Stimulated activated CD4-positive, alpha-beta T cell treated with anti-CD3 and anti-CD28 coated beads, Interleukin-4, amount 100 ng/mL, for 48 hours (primary cell): Measurements from ENCODE around the gene PHF2.

Experiments used
- DNase-seq, 2 donors: peaks; one replicate each; pipeline ENCODE4 v3.0.0-alpha.2; 2020; ENCODE audit warnings: low read depth in 2 of 2

The PHF2 gene

DNA sequence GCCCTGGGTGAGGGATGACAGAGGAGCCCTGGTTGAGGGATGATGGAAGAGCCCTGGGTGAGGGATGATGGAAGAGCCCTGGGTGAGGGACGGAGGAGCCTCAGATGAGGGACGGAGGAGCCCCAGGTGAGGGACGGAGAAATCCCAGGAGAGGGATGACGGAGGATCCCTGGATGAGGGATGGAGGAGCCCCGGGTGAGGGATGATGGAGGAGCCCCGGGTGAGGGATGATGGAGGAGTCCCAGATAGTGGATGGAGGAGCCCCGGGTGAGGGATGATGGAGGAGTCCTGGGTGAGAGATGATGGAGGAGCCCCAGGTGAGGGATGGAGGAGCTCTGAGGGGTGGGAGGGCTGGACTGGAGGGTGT, 10.9 kb downstream of the PHF2 start:
- no peak for DNase-seq

DNA sequence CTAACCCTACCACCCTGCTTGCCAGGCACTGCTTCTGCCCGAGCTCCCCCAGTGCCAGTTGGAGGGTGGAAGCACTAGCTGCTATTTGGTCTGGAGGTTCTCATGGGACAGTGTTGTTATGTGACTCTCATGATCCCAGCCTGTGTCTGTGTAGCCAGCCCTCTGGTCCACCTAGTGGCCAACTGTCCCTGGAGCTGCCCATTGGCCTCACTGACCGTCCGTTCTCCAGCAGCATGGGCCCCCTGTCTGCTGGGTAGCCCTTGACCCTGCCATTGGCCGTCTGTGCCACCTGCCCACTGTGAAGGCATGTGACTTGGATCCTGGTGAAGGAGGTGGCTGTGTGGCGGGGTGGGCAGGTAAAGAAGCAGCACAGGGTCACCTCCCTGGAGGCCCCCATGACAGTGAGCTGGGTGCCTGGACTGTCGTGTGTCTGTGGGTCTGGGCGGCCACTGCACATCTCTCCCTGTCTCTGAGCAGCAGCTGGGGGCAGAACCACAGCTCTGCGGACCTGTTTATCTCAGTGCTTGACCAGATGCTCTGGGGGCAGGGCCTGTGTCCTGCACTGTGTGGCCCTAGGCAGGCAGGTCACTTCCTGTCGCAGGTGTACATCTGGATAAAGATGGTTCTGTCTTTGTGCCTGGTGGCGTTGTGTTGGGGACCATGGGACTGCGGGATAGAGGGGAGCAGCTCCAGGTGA, 11.4 kb downstream of the PHF2 start:
- DNase-seq, result no peak

DNA sequence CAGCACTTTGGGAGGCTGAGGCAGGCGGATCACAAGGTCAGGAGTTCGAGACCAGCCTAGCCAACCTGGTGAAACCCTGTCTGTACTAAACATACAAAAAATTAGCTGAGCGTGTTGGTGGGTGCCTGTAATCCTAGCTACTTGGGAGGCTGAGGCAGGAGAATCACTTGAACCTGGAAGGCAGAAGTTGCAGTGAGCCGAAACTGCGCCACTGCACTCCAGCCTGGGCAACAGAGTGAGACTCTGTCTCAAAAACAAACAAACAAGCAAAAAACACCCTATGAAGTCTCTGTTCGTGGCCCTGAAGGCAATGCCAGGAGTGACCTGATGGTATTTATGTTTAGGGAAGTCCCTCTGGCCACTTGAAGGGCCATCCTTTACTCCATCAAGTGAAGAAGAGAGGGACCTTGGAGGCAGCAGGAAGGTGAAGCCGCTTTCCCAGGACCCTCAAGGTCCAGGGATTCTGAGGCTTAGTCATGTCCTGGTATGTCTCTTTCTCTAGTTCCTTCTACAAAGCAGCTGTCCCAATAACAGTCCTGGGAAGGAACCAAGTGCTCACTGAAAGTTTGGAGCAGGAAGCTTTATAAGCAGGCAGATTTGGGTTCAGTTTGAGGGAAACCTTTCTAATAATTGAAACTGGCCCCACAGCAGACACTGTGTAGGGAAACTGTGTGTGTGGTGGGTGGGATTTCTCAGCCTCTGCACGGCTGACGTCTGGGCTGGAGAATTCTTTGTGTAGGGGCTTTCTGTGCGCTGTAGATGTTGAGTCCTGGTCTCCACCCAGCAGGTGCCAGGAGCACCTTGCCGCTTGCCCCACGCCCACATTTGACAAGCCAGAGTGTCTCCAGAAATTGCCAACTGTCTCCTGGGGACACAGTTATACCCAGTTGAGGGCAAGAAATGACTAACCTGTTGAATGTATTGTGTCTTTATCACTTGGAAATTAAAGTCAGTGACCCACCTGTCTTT, 12.5 kb downstream of the PHF2 start:
- DNase-seq, result no peak

DNA sequence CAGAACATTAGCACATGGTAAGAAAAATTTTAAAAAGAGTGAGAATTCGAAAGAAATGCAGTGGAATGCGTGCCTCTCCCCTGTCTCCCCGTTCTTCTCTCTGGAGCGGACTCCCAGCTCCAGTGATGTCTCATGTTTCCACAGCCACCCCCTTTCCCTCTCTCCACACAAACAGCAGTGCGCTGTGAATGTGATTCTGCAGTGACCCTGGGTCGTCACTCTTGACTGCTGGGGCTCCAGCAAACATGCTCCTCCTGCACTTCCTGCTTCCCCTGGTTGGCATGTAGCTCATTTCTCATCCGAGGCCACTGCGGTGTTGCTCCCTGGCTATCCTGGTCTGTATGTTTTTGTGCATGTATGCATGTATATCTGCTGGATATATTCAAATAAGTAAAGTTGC, 13.3 kb downstream of the PHF2 start:
- no peak for DNase-seq

DNA sequence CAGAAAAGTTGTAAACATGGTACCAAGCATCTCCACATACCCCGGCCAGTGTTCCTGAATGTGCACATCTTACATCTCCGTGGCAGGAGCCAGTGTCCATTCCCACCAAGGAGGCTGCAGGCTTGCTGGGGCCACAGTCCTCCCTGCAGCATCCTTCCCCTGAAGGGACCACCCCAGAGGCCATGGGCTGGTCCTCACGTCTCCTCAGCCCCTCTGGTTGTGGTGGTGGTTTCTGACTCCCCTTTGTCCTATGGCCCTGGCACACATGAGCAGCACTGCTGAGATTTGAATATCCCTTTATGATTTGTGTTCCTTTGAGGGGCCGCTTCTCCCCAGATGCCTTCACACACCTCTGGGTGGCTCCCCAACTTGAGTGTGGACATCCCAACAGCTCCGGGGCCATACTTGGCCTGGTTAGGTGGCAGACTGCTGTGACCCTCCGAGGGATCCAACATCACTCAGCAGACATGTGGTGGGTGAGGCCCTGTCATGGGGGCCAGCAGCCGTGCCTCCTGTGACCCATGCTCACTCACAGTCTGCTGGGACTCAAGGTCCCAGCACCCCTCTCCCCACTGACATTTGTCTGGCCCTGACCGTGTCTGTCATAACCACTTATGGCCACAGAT, 14.3 kb downstream of the PHF2 start:
- no peak for DNase-seq

DNA sequence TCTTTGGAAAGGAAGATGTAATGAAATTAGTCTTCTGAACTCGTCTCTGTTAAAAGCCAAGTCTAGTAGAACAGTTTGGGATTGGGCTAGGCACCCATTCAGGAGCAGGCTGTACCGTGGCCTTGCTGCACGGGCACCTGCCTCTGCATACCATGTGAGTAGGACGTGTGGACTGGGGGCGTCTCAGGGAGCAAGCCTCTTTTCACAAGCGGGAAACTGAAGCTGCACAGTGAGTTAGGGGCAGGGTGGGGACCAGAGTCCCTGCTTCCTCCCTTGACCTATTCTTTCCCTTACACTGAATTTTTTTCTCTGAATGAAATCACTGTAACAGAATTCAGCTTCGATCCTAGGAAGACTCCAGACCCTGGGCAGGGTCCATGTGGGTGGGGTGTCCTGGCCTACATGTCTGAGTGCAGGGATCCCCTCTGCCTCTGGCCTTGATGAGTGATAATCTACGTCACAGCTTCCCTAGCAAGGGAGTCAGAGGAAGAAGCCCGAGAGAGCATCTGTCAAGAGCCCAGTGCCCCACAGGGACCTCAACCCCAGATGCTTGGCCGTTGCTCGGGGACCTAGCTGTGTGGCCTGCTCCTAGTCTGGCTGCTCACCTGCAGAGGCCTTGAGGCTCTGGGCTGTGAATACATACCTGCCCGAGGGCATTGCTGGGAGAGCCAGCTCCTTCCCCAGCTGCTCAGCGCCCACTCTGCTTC, 15.1 kb downstream of the PHF2 start:
- DNase-seq, result no peak

DNA sequence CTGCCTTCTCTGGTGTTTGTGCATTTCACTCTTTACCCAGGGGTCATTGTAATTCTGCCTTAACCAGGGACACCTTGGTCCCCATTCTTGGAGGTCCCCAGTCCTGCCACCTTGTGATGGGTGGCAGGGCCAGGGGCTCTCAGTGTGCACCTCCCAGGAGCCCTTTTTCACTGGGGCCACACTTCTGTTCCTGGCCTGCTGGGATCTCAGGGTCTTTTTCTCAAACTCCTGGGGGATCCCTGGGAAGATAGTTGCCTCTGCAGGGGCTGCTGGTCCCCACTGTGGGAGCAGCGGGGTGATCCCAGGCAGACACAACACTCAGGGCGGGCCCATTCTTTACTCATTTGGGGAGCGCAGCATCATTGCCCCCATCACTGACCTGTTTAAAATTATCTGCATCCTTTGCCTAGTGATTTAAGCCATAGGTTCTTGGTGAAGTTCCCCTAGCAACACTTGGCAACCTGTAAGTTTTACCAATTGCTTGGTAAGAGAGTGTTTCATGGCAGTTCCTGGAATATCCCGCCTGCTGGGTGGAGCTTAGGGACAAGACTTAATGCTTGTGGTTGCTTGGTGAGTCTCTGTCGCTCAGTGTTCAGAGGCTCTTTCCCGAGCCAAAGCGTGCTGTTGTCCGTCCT, 15.7 kb downstream of the PHF2 start:
- DNase-seq, result no peak

DNA sequence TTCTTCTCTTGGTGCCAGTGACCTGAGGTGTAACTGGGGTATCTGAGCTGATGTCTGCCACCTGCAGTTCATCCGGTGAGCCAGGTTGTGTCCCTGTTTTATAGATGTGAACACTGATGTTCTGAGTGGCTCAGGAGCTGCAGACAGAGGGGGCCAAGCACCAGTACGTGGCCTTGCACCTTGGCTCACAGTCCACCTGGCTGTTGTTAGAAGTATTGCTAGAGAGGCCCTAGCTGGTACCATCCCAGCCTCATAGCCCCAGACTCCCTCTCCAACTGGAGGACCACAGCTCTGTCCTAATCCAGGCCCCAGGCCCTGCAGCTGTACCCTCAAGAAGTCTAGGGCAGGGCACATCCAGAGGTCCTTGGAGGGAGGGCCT, 16.2 kb downstream of the PHF2 start:
- no peak for DNase-seq

DNA sequence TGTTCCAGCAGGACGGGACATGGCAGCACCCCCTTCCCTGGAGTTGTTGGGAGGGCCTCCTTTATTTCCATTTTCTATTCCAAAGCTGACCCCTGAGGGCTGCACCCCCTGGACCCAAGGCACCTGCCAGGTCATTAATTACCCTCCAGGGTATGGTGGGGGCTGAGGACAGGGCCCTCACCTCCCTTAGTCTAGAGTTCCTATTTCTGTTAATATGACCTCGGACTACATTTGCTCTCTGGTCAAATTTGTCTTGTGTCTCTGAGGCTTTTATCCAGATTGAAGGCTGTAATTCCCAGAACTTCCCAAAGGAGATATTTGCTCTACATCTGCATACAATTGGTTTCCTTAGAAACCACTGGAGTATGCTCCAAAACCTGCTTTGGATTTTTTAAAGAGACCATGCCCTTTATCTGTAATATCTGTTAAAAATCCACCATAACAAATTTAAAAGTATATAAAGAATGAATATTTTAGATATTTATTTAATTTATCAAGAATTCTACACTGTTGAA, 16.8 kb downstream of the PHF2 start:
- DNase-seq, result no peak

DNA sequence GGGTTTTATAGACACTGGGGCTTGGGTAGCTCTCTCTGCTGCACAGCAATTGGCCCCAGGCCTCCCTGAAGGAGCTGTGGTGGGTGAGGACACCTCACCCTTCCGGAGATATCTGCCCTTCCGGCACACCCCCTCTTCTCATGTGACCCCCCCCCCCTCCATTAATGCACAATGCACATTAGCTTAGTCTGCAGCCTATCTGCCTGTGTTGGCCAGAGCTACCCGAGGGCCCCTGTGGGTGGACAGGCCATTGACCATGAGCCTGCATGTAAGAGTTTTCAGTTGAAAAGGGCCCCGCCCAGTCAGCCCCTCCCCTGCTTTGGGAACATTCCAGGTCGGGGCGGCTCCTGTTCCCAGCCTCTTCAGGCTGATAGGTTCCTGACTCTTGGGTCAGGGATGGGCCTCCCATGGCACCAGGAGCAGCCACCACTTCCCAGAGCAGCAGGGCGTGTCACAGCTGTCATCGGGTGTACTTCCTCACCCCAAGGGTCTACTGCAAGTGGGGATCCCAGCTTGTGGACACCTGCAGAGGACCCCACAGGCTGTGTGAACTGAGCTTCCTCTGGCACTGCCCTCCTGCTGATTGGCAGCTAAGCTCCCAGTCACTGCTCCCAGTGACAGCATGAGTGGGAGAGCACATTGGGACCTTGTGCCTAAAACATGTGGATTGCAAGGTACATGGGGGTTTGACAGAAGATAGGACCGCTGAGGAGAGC, 17.8 kb downstream of the PHF2 start:
- no peak for DNase-seq

DNA sequence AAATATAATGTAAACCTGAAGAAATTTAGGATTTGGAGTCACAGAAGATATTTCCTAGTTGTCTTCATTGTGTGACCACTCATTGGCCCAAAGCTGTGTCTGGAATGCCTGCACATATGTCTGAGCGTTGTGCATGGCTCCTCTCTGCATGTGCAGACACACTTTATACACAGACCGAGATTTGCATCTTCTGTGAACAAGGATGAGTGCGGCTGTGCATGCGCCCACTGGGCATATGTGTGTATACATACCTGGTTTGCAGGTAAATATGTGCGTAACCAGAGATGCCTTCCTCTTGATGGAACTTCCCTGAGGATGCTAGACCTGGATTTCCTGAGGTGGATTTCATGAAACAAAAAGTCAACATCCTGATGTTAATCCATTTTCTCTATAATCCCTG, 19.1 kb downstream of the PHF2 start:
- DNase-seq, result no peak

DNA sequence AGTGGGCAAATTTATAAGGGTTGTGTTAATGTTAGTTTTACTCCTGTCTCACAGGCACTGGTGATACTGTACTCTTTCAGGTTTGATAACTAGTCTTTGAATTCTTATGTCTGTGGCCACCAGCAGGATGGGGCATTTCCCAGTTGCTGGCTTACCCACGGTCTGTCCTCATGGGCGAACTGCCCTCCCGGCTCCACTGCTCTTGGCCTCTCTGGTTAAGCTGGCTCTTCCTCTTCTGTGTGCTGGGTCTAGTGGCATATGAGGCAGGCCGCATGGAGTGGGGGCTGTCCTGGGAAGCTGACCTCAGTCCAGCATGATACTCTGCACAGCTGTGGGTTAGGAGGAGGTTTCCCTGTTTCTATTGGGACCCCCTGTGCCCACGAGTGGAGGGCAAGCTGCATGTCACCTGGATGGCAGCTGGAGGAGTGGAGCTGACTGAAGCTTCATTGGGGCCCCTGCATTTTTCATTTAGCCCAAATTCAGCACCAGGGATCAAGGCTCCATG, 19.5 kb downstream of the PHF2 start:
- no peak for DNase-seq

DNA sequence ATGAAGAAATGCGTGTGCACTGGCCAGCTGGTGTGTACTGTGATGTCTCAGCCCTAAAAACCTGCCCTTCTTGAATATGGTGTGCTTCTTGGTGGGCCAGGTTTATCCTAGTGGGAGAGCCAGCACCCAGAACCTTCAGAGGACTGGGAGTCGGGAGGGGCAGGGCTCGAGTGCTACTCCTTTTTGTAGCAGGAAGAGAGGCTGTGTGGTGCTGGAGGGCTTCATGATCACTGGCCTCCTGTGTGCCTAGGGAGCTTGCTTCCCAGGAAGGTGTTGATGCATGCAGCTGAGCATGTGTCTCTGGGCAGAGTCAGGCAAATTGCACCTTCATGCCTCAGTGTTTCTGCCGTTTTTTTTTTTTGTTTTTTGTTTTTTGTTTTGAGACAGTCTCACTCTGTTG, 20.0 kb downstream of the PHF2 start:
- no peak for DNase-seq

DNA sequence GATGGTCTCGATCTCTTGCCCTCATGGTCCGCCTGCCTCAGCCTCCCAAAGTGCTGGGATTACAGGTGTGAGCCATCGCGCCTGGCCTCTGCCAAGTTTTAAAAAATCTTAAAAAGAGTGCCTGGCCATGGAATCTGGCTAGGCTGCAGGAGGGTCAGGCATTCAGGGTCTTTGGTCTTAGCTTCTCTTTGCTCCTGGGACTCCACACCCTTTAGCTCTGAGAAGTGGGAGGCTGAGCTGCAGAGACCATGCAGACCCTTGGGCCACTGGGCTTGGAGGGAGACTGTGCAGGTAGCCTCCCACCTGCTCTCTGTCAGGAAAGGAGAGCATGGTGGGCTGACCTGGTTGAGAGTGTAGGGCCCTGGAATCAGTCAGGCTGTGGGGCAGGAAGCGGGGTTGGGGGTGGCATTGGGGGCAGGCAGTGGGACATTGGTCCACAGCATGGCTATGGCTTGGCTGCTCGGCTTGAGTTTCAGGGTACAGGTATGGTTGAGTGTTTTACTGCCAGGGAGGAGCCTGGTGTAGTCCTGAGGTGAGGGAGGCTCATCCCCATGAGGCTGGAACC, 20.8 kb downstream of the PHF2 start:
- no peak for DNase-seq

DNA sequence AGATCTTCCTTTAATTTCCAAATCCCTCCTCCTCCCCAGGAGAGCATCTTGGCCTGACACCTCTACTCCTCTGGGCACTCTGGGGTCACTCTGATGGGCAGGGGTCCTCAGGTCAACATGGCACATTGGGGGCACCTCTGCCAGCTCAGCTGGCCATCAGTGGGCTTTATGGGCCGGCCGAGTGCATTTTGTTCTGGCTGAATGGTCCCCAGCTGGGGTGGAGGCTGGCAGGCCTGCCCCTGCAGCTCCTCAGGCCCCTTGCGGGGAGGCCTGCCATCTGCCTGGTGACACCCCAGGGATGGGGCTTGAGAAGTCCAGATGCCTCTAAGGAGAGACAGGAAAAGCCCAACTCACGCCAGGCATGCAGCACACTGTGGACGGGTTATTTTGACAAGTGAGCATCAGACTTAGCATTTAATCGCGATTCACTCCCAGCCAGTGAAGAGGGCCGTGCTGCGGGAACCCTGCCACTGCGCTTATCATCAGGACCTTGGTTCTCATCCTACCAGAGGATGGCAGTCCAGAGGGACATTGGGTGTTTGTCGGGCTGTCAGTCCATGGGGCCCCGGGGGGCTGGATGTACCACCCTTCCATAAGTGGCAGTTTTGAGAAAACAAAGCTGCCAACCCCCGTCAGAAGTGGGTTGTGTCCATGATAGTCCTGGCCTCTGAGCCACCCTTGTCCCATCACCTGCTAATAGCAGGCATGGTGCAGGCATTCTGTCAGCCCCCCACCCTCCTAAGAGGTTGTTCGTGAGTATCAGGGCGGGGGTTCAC, 21.7 kb downstream of the PHF2 start:
- no peak for DNase-seq

DNA sequence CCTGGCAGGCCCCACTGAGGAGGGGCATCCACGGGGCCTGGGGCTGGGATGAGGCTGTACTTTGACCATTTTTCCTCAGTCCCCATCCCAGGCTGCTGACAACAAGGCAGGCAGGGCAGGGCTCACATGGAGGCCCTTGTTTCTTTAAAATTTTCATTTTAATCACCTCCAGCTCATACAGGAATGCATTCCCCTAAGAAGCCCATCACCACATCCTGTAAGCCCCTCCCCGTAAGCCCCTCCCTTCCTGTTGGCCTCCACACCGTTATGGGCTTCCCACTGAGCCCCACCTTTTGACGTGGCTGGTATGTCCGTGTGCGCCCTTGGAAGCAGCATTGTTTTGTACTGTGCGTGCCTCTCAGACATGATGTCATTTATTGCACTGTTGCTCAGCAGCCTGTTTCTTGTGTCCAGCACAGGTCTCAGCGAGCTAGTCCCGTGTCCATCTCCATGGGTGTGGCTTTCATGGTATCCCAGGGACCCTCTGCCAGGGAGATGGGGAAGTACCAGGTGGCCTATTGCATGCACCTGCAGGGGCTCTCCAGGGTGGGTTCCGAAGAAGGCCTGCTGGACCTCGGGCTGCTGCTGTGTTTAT, 22.4 kb downstream of the PHF2 start:
- no peak for DNase-seq

DNA sequence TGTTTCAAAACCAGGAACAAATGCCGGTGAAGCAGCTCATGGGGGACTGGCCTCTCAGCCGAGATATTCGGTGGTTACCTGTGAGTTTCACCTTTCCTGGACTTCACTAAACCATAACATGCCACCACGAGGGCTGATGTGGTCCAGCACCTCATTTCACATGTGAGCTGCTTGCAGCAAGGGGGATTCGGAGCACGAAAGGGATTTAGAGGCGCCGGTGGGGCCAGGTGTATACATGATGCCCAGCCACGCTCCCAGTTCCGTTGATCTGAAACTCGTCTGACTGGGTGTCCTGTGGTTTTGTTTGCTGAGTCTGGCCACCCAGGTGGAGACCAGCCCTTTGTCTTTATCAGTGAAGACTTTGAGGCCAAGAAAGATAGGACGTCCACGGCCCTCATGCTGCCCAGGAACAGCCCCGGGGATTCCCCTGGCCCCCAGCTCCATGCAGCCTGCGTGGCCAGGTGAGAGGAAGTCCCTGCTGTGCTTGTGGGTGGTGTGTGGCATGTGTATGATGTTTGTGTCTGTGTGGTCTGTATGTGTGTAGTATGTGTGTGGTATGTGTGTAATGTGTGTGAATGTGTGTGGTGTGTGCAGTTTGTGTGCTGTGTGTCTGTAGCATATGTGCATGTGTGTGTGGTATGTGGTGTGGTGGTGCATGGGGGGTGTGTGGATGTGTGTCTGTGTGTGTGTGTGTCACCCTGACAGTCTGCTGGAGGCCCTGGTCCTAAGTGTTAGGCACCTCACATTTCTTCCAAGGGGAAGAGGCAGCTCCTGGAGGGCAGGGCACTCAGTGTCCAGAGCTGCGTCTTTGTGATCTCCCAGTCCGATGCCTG, 23.4 kb downstream of the PHF2 start:
- no peak for DNase-seq

DNA sequence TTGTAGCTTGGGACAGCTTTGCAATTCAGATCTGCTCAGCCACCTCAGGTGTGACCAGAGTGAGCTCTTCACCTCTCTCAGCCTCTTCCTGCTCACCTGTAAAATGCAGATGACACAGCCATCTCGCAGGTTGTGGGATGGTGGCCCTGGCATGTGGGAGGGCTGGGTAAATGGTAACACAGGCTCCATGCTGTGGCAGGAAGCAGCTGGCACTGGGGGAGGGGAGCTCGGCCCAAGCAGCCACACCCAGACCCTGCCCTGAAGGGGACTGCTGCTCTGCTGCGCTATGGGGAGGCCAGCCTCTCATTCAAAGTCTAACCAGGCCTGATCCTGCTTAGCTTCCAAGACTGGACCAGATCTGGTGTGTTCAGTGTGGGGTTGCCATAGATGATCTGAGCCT, 24.1 kb downstream of the PHF2 start:
- no peak for DNase-seq
